Suprapubic skin (tissue), 4 donors: ENCODE measurements around the gene MT2A.

Source experiments
- CTCF ChIP-seq, 2 donors: fragments of 200-600 bp in 1 of 2; fragments of 450-650 bp in 1 of 2; sonication (generic) in 1 of 2; IDR thresholded peaks; one replicate each; pipeline ENCODE4 v1.5.1; 2016 to 2019; ENCODE audit warnings: antibody characterized with exemption in 2 of 2, mild to moderate bottlenecking in 1 of 2, moderate library complexity in 1 of 2
- EP300 ChIP-seq: sonication (generic); formaldehyde crosslinking; IDR thresholded peaks from one replicate; pipeline ENCODE4 v1.6.1; 2017; ENCODE audit warnings: antibody characterized with exemption
- POLR2A ChIP-seq, 2 donors: fragments of 450-650 bp; IDR thresholded peaks; one replicate each; pipeline ENCODE4 v1.6.1; 2017; ENCODE audit warnings: antibody characterized with exemption in 2 of 2, mild to moderate bottlenecking in 2 of 2, moderate library complexity in 2 of 2
- POLR2AphosphoS5 ChIP-seq, 3 donors: sonication (generic); formaldehyde crosslinking; IDR thresholded peaks; one replicate each; pipeline ENCODE4 v1.6.1; 2017; ENCODE audit warnings: antibody characterized with exemption in 3 of 3

GRCh38 chr16:56631197-56631596 is 22.8 kb downstream of the MT2A start:
- TF ChIP-seq POLR2AphosphoS5 (IDR thresholded peaks at IDR 0.05) (no peak), CTCF (IDR thresholded peaks at IDR 0.05) (no peak), EP300 (no peak), POLR2A (IDR thresholded peaks at IDR 0.05) (no peak)
